ENCODE data around the gene DDN. TPM values are rescaled to one million over a fixed set of nuclear protein-coding genes. Genes with fewer than 3 reads are reported as not detected.

Gene DDN
- total RNA-seq, 2 experiments from 2014 or later: 1.3 to 1.4 TPM

DNA sequence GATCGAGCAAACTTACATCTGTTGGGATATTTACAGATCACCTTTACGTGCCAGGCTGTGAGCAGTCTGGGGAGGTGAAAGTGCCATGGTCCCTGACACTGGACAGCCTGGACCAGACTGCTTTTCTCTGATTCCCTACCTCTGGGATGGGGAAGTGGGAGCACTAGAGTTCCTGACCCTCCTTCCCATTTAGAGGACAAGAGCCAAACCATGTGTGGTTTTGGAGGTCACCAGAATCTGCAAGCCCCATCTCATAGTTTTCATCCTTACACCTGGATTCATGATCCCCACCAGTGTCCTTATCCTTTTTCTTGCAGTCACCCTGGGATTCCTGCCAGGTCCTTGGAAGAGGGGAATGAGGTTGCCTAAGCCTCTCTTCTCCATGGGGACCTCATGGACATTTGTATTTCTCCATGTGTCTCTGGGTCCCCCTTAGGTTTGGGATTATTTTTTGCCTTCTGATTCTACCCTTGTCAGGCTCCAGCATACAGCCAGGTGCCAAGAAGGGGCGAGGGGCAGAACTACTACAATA lies 26.2 kb downstream of the DDN start:
- no peaks in the 10 kb centered on the region for H3K9me3 Mint-ChIP-seq
- H3K27ac Mint-ChIP-seq: no peak overlapping the region
- peaks cover 79% of the 10 kb centered on the region for H3K27me3 Mint-ChIP-seq
- no peaks in the 10 kb centered on the region for H3K36me3 Mint-ChIP-seq
- DNase-seq: no peak
- H3K4me1 Mint-ChIP-seq: peaks cover 42% of the 10 kb centered on the region
- H3K4me3 Mint-ChIP-seq: no peak overlapping the region

DNA sequence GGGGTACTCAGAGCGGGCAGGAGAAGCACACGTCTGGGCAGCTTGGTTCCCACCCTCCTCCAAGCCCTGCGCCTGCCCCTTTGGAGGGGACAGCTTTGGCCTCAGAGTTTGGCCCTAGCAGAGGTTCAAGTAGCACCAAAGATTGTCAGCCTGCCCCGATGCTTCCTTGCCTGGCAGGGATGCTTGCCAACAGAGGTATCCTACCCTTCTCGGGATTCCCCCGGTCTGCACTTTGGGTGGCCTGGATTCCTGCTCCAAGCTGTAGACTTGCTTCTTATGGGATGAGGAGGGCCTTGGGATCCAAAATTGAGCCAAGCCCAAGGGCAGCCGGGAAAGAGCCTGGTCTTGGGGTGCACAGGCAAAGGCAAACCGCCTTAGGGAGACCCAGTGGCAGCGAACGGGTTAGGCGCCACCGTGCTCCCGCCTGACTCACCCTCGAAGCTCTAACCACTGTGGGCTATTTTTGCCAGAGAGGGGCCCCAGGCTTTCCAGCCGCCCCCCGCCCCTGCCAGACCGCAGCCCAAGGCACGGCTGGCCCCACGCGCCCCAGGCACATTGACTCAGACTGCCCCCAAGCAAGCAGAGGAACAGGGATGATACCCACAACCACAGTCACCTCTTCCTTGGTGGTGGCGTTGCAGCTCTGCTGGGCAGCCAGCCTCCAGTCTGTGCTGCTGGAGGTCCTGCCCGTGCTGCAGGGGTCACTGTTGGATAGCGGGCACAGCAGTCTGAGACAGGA lies 26.8 kb downstream of the DDN start:
- Mint-ChIP-seq H3K27me3 (peaks cover 74% of the 10 kb centered on the region), H3K36me3 (no peaks in the 10 kb centered on the region), H3K27ac (no peak overlapping the region), H3K4me3 (no peak overlapping the region), H3K4me1 (peaks cover 37% of the 10 kb centered on the region), H3K9me3 (no peaks in the 10 kb centered on the region)
- peak; percentile 64 for DNase-seq

DNA sequence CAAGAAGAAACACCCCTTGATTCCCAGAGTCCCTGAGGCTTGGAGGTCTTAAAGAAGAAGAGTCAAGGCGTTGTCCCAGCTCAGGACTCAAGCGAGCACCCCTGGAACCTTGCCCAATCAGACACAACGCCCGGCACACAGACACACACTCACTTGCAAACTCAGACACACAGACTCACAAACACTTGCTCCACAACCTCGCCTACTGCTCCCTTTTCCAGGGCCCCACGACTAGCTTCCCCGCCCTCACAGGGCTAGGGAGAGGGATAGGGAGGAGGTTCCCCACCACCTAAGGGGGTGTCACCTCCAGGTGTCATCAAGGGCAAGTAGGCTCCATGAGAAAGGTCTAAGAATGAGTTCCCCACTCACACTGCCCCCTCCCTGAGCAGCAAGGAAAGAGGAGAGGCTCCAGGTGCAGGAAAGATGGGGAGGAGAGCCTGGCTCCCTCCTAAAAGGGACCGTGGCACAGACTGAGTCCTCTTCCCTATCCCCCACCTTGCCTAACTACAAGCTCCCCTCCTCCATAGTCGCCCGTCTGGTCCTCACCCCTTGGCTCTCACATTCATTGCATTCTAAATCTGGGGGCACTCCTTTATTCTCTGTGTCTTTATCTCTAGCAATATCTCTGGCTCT lies 28.4 kb downstream of the DDN start:
- Mint-ChIP-seq H3K4me1 (peaks cover 33% of the 10 kb centered on the region), H3K9me3 (no peaks in the 10 kb centered on the region), H3K27ac (peak overlapping the region; percentile 43), H3K4me3 (peak overlapping the region; percentile 38), H3K36me3 (no peaks in the 10 kb centered on the region), H3K27me3 (peaks cover 58% of the 10 kb centered on the region)
- no peak for DNase-seq

DNA sequence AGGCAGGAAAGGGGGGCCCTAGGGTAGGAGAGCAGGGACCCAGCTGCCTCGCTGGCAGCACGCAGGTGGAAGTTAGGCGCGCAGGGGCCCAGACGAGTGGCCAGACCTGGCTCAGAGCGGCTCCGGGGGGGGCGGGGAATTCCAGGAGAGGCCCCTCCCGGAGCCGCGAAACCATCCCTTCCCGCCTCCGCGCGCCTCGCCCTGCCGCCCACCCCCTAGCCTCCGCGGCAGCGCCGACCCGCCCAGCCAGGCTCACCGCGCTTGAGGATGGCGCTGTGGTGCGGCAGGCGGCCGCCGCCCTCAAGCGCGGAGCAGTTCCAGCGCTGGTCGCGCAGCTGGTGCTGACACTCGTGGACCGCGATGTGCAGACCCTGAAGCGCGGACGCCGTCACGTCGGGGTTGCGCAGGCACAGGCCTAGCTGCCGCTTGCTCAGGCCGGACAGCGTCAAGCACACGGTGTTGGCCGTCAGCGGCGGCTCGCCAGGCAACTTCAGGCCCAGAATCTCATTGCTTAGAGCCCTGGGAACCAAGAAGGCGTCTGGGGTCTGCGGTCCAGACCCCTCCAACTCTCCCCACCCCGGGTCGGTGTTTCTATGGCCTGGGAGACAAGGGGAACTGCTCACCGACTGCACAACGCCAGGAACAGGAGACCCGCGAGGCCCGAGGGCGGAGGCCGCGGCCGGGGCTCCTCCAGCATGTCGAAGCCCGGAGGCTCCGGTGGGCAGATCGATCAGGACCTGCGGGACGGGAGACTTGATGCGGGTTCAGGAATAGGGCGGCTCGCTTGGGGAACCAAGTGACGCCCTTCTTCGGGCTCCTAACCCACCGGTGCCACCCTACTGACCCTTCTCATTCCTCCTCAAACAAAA lies 29.1 kb downstream of the DDN start:
- Mint-ChIP-seq H3K27ac (no peak overlapping the region), H3K4me1 (peaks cover 33% of the 10 kb centered on the region), H3K36me3 (no peaks in the 10 kb centered on the region), H3K9me3 (no peaks in the 10 kb centered on the region), H3K27me3 (peaks cover 54% of the 10 kb centered on the region), H3K4me3 (no peak overlapping the region)
- DNase-seq: peak; percentile 52

DNA sequence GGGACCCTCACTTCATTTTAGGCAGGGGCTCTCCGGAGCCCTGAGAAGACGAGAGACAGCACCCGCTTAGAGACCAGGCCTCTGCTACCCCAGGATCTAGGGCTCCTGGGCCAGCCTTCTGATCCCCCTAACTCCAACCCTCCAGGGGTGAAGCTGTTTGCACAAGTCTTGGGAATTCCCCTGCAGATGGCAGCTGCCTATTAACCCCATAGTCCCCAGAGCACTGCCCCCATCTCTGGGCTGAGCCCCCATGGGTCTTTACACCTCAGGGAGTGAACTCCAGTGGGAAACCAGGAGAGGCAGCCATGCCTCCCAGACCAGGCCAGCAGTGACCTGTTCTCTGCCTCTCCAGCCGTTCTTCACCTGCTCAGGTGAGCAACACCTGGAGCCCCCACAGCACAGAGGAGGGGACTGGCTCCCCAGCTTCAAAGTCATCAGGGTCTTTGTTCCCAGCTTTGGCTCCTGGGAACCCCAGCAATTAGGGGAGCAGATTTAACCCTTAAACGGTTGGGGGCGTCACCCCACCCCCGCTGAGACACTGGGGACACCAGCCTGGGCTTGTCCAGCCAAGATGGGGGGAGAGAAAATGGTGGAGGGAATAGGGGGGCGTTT lies 29.9 kb downstream of the DDN start:
- peaks cover 47% of the 10 kb centered on the region for H3K27me3 Mint-ChIP-seq
- H3K4me1 Mint-ChIP-seq: peaks cover 33% of the 10 kb centered on the region
- H3K4me3 Mint-ChIP-seq: no peak overlapping the region
- no peaks in the 10 kb centered on the region for H3K36me3 Mint-ChIP-seq
- no peak overlapping the region for H3K27ac Mint-ChIP-seq
- DNase-seq: no peak
- no peaks in the 10 kb centered on the region for H3K9me3 Mint-ChIP-seq

DNA sequence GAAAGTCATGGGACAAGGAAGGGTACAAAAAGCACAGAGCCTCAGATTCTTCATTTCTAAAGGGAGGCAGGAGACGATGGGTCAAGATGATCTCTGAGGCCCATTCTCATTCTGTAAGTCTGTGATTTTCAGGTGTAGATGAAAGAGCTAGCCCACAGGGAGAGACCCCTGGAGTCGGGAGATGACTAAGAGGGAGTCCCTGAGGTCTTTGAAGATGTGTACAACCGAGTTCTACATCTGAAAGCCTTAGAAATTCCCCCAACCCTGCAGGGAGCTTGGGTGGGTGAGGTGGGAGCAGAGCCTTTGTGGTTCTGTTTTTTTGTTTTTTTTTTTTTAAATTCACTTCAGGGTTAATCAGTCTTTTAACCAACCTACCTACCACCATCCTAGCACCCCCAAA lies 30.7 kb downstream of the DDN start:
- peaks cover 33% of the 10 kb centered on the region for H3K4me1 Mint-ChIP-seq
- no peaks in the 10 kb centered on the region for H3K9me3 Mint-ChIP-seq
- no peaks in the 10 kb centered on the region for H3K36me3 Mint-ChIP-seq
- no peak overlapping the region for H3K4me3 Mint-ChIP-seq
- H3K27me3 Mint-ChIP-seq: peaks cover 39% of the 10 kb centered on the region
- no peak overlapping the region for H3K27ac Mint-ChIP-seq
- no peak for DNase-seq

DNA sequence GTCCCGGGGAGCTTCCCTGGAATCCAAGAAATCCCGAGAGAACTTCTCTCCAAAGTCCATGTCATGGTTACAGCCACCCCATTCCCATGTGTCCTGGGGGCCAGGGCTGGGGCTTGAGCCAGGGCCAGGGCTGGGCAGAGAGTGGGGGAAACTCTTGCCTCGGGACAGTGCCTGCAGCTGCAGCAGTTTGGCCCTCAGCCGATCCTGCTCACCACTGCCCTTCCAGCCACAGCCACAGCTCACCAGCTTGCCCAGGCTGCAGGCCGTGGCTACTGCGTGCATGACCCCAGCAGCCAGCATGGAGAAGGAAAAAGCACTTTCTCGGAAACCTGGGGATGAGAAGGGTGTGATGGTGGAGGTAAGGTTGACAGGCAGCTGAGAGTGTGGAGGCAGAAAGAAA lies 31.2 kb downstream of the DDN start:
- peaks cover 32% of the 10 kb centered on the region for H3K4me1 Mint-ChIP-seq
- no peak overlapping the region for H3K4me3 Mint-ChIP-seq
- H3K27ac Mint-ChIP-seq: no peak overlapping the region
- peaks cover 34% of the 10 kb centered on the region for H3K27me3 Mint-ChIP-seq
- no peaks in the 10 kb centered on the region for H3K36me3 Mint-ChIP-seq
- DNase-seq: no peak
- no peaks in the 10 kb centered on the region for H3K9me3 Mint-ChIP-seq

DNA sequence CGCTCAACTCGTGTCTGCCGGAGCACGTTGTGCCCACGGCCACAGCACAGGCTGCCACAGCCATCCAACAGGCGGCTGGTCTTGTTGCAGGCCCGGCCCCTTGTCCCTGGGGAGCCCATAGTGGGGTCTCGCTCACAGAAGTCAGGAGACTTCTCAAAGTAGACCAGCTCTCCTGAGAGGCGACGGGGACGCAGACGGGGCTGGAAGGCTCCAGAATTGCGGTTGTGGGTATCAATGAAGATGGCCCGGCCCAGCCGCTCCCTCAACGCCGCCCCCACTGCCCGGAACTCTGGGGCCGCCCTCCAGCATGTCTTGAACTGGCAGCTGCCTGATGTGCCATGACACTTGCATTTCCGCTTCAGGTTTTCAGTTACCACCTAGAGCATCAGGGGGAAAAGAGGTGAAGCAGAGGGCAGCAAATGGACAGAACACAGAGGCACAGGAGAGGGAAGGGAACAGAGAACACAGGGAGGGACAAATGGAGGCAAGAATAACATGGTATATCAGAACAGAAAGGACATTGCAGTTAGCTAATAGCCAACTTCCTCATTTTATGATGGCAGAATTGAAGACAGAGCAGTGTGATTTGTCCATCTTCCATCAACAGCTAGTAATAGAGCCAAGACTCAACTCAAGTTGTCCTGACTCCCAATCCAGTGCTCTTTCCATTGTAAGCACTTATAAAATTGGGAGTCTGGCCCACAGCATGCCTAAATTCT lies 32.8 kb downstream of the DDN start:
- H3K4me1 Mint-ChIP-seq: peaks cover 23% of the 10 kb centered on the region
- peaks cover 17% of the 10 kb centered on the region for H3K27me3 Mint-ChIP-seq
- no peak overlapping the region for H3K4me3 Mint-ChIP-seq
- H3K36me3 Mint-ChIP-seq: no peaks in the 10 kb centered on the region
- no peaks in the 10 kb centered on the region for H3K9me3 Mint-ChIP-seq
- no peak for DNase-seq
- no peak overlapping the region for H3K27ac Mint-ChIP-seq

DNA sequence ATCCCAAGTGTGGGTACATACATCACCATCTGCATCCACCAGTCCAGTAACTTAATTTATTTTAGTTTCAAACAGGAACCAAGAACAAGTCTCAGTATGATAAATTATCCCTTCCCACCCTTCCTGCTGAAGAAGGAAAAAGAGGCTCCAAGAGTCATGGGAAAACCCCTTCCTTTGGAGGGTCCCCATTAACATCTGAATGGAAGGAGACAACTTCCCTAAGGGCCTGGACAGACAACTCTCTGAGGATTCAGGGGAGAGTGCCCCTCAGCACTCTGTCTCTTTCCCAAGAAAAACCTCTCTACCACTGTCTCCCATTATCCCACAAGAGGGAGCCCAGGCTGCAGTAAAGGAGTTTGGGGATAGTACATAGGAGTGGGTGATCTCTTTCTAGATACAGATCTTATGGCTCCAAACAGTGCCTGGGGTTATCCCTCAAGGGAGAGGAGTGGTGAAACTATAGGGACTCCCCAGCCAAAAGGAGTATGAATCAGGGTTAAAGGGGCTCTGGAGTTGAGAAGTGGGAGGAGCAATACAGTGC lies 33.8 kb downstream of the DDN start:
- Mint-ChIP-seq H3K9me3 (no peaks in the 10 kb centered on the region), H3K27me3 (peaks cover 8% of the 10 kb centered on the region), H3K4me1 (peaks cover 13% of the 10 kb centered on the region), H3K4me3 (no peak overlapping the region), H3K27ac (no peak overlapping the region), H3K36me3 (no peaks in the 10 kb centered on the region)
- no peak for DNase-seq

DNA sequence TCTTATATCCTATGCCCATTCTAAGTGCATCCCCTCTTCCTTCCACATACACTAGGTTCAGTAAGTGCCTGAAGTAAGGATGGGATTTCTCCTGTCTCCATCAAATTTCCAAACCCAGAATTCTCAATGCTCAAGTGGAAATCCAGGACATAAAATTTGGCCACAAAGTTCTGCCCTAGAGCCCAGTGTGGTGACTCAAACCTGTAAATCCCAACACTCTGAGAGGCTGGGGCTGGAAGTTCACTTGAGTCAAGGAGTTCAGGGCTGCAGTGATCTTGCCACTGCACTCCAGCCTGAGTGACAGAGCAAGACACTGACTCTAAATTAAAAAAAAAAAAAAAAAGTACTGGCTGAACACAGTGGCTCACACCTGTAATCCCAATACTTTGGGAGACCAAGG lies 37.4 kb downstream of the DDN start:
- H3K27ac Mint-ChIP-seq: no peak overlapping the region
- H3K4me3 Mint-ChIP-seq: no peak overlapping the region
- DNase-seq: no peak
- H3K4me1 Mint-ChIP-seq: peaks cover 6% of the 10 kb centered on the region
- H3K27me3 Mint-ChIP-seq: peaks cover 11% of the 10 kb centered on the region
- no peaks in the 10 kb centered on the region for H3K9me3 Mint-ChIP-seq
- no peaks in the 10 kb centered on the region for H3K36me3 Mint-ChIP-seq

DNA sequence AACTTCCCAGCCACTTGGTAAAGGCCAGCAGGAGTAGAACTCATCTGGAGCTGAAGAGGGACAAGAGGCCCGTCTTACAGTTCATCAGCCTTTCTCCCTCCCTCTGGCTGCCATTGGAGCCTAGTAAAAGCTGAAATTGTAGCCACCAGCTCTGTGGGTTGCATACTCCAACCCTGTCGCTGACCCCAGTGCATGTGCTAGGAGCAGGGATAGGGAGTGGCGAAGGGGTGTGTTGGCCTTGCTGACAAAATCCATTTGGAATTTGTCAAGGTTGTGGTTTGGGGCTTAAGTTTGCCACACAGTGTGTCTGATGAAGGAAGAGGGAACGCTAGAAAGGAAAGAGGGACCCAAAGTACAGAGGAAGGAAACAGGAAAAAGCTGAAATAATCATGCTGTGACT lies 37.8 kb downstream of the DDN start:
- Mint-ChIP-seq H3K4me1 (peaks cover 11% of the 10 kb centered on the region), H3K36me3 (no peaks in the 10 kb centered on the region), H3K27ac (no peak overlapping the region), H3K4me3 (no peak overlapping the region), H3K27me3 (peaks cover 11% of the 10 kb centered on the region), H3K9me3 (no peaks in the 10 kb centered on the region)
- no peak for DNase-seq

DNA sequence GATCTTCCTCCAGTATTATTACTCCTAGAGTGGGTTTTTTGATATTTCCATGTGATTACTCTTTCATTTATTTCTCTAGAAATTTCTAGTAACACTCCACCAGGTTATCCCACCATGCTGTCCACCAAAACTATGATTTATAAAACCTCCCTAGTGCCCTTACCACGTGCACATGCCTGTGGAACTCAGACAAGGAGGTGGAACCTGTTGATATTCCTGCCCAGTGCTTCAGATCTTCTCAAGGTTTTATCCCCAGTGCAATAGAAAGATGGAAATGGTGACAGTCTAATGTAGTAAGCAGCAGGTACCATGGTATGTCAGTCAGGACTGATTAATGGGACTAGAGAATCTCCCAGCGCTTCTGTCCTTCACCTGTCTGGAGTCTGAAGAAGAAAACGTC lies 38.3 kb downstream of the DDN start:
- Mint-ChIP-seq H3K4me3 (no peak overlapping the region), H3K9me3 (no peaks in the 10 kb centered on the region), H3K27ac (no peak overlapping the region), H3K36me3 (peaks cover 5% of the 10 kb centered on the region), H3K4me1 (peaks cover 16% of the 10 kb centered on the region), H3K27me3 (peaks cover 11% of the 10 kb centered on the region)
- no peak for DNase-seq

DNA sequence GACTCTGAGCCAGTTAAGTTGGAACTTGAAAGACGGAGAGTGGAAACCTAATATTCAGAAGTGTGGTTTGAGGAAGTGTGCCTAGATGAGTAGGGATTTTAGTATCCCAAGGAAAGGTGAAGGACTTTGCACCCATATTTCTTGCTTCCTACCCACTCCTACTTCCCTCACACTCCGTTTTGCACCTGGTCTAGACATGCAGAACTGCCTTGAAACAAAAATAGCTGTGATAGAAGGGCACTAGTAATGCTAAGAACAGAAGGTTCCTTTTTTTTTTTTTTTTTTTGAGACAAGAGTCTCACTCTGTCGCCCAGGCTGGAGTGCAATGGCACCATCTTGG lies 41.2 kb downstream of the DDN start:
- DNase-seq: no peak
- H3K4me1 Mint-ChIP-seq: peaks cover 27% of the 10 kb centered on the region
- H3K36me3 Mint-ChIP-seq: peaks cover 11% of the 10 kb centered on the region
- peak overlapping the region; percentile 92 for H3K4me3 Mint-ChIP-seq
- no peak overlapping the region for H3K27ac Mint-ChIP-seq
- H3K27me3 Mint-ChIP-seq: peaks cover 7% of the 10 kb centered on the region
- no peaks in the 10 kb centered on the region for H3K9me3 Mint-ChIP-seq
